ENCODE measurements around the gene SNX25.
"Not testable (repeated sequence)": the region's sequence is repeated elsewhere in the genome, so short reads cannot be mapped to it uniquely, and the experiment has no call there.

SNX25 gene

GRCh38 chr4:185229021-185229818 is 19.8 kb downstream of the SNX25 start:
- DNase-seq (ENCODE audit: low read depth in 2 of 2): no peak

GRCh38 chr4:185232370-185232769 is 23.0 kb downstream of the SNX25 start:
- DNase-seq (ENCODE audit: low read depth in 2 of 2): no peak

- DNase-seq (ENCODE audit: low read depth in 2 of 2): no peak
These were observed 25.9 kb downstream of the SNX25 start for GRCh38 chr4:185235119-185235842.

- no peak for DNase-seq (ENCODE audit: low read depth in 2 of 2)
These were observed 26.6 kb downstream of the SNX25 start for GRCh38 chr4:185235843-185236503.

- no peak for DNase-seq (ENCODE audit: low read depth in 2 of 2)
These were observed 27.8 kb downstream of the SNX25 start for GRCh38 chr4:185237175-185237574.

GRCh38 chr4:185238215-185238681 is 28.9 kb downstream of the SNX25 start:
- no peak for DNase-seq (ENCODE audit: low read depth in 2 of 2)

- DNase-seq (ENCODE audit: low read depth in 2 of 2): no peak
These were observed 29.4 kb downstream of the SNX25 start for GRCh38 chr4:185238750-185239149.

GRCh38 chr4:185240486-185240885 is 31.1 kb downstream of the SNX25 start:
- DNase-seq (ENCODE audit: low read depth in 2 of 2): not testable (repeated sequence)

GRCh38 chr4:185242749-185243533 is 33.5 kb downstream of the SNX25 start:
- DNase-seq (ENCODE audit: low read depth in 2 of 2): no peak

- no peak for DNase-seq (ENCODE audit: low read depth in 2 of 2)
These were observed 34.5 kb downstream of the SNX25 start for GRCh38 chr4:185243879-185244278.

- DNase-seq (ENCODE audit: low read depth in 2 of 2): no peak
These were observed 35.4 kb downstream of the SNX25 start for GRCh38 chr4:185244763-185245162.

- DNase-seq (ENCODE audit: low read depth in 2 of 2): no peak
These were observed 37.1 kb downstream of the SNX25 start for GRCh38 chr4:185246453-185246852.

- no peak for DNase-seq (ENCODE audit: low read depth in 2 of 2)
These were observed 37.8 kb downstream of the SNX25 start for GRCh38 chr4:185247151-185247550.

- no peak for DNase-seq (ENCODE audit: low read depth in 2 of 2)
These were observed 39.1 kb downstream of the SNX25 start for GRCh38 chr4:185248393-185249039.

- DNase-seq (ENCODE audit: low read depth in 2 of 2): no peak
These were observed 39.7 kb downstream of the SNX25 start for GRCh38 chr4:185249105-185249504.

- DNase-seq (ENCODE audit: low read depth in 2 of 2): no peak
These were observed 45.0 kb downstream of the SNX25 start for GRCh38 chr4:185254434-185254833.

GRCh38 chr4:185255868-185256267 is 46.5 kb downstream of the SNX25 start:
- no peak for DNase-seq (ENCODE audit: low read depth in 2 of 2)

GRCh38 chr4:185256446-185256845 is 47.0 kb downstream of the SNX25 start:
- DNase-seq (ENCODE audit: low read depth in 2 of 2): no peak

- no peak for DNase-seq (ENCODE audit: low read depth in 2 of 2)
These were observed 47.7 kb downstream of the SNX25 start for GRCh38 chr4:185257086-185257485.

- DNase-seq (ENCODE audit: low read depth in 2 of 2): no peak
These were observed 48.3 kb downstream of the SNX25 start for GRCh38 chr4:185257694-185258093.

GRCh38 chr4:185258741-185259140 is 49.3 kb downstream of the SNX25 start:
- DNase-seq (ENCODE audit: low read depth in 2 of 2): not testable (repeated sequence)
